ENCODE results near the gene SLC7A8. TPM values are rescaled to one million over a fixed set of nuclear protein-coding genes. Genes with fewer than 3 reads are reported as not detected.

The SLC7A8 gene
- total RNA-seq, 4 donors from 2014 or later: 44.2 to 79.4 (median 53.1) TPM

DNA sequence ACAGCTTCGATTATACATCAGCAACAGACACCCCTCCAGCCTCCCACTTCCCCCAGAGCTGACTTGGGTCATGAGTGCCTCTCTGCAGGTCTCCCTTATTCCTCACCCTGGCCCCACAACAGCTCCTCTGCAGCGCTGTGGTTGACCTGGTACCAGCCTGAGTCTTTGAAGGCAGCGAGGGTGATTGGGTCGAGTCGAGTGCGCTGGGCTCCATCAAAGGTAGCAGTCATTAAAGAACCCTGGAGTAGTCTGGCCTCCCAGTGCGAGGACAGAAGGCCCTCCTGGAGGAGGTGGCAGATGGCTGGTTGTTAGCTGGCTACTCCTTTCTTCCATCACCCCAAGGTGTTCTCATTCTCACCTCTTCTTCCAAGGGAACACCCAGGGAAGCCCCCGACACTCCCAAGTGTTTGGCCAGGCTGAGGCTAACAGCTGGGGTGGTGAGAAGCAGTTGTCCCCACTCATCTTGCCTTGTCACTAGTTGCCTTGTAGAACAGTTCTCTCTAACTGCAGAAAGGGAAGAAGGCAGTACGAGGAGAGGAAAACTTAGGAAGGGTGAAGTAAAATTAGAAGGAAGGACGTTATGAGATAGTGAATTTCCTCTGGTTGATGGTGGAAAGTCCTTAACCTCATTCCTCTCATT lies 81.4 kb downstream of the SLC7A8 start:
- Histone ChIP-seq H3K36me3 (peaks cover 9 to 12% of the 10 kb centered on the region in 2 donors), H3K4me3 (replicated peaks in 1 of 3) (no peak overlapping the region), H3K27ac (no peak overlapping the region), H3K4me1 (peaks cover 9 to 43% of the 10 kb centered on the region in 2 donors), H3K27me3 (no peaks in the 10 kb centered on the region), H3K9me3 (no peaks in the 10 kb centered on the region)
- intact Hi-C loops (cut with DNase I): no loop called here
- DNase-seq: no peak
- TF ChIP-seq, protein P1, sequence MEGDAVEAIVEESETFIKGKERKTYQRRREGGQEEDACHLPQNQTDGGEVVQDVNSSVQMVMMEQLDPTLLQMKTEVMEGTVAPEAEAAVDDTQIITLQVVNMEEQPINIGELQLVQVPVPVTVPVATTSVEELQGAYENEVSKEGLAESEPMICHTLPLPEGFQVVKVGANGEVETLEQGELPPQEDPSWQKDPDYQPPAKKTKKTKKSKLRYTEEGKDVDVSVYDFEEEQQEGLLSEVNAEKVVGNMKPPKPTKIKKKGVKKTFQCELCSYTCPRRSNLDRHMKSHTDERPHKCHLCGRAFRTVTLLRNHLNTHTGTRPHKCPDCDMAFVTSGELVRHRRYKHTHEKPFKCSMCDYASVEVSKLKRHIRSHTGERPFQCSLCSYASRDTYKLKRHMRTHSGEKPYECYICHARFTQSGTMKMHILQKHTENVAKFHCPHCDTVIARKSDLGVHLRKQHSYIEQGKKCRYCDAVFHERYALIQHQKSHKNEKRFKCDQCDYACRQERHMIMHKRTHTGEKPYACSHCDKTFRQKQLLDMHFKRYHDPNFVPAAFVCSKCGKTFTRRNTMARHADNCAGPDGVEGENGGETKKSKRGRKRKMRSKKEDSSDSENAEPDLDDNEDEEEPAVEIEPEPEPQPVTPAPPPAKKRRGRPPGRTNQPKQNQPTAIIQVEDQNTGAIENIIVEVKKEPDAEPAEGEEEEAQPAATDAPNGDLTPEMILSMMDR (IDR thresholded peaks at IDR 0.05): no peak
- TF ChIP-seq POLR2A (IDR thresholded peaks at IDR 0.05): no peak
- WGBS, 2 donors: 87 to 88% methylated on average over 10 of the region's 10 CpGs

- intact Hi-C loops (cut with DNase I): no loop called here
- H3K4me3 ChIP-seq (replicated peaks in 1 of 3): no peak overlapping the region
- no peaks in the 10 kb centered on the region for H3K27me3 ChIP-seq
- DNase-seq: no peak
- peaks cover 9 to 12% of the 10 kb centered on the region in 2 donors for H3K36me3 ChIP-seq
- TF ChIP-seq, protein P1 (IDR thresholded peaks at IDR 0.05): no peak
- TF ChIP-seq POLR2A (IDR thresholded peaks at IDR 0.05): no peak
- H3K4me1 ChIP-seq: peaks cover 13 to 42% of the 10 kb centered on the region in 2 donors
- 64 to 71% methylated on average over 6 of the region's 6 CpGs for WGBS, 2 donors
- H3K27ac ChIP-seq: no peak overlapping the region
- H3K9me3 ChIP-seq: no peaks in the 10 kb centered on the region
These were observed 82.1 kb downstream of the SLC7A8 start for GRCh38 chr14:23101213-23101970.

GRCh38 chr14:23099212-23099861 lies 84.1 kb downstream of the SLC7A8 start:
- H3K36me3 ChIP-seq: peaks cover 9 to 12% of the 10 kb centered on the region in 2 donors
- no peaks in the 10 kb centered on the region for H3K9me3 ChIP-seq
- H3K27ac ChIP-seq: peak overlapping the region in 2 of 3 donors; percentile 33 to 34
- intact Hi-C loops (cut with DNase I): no loop called here
- 63 to 68% methylated on average over 10 of the region's 10 CpGs for WGBS, 2 donors
- DNase-seq: peak; percentile 59 to 64
- no peaks in the 10 kb centered on the region for H3K27me3 ChIP-seq
- H3K4me3 ChIP-seq (replicated peaks in 1 of 3): no peak overlapping the region
- TF ChIP-seq, protein P1 (IDR thresholded peaks at IDR 0.05): no peak
- no peak for TF ChIP-seq POLR2A (IDR thresholded peaks at IDR 0.05)
- H3K4me1 ChIP-seq: peaks cover 4 to 25% of the 10 kb centered on the region in 2 donors

DNA sequence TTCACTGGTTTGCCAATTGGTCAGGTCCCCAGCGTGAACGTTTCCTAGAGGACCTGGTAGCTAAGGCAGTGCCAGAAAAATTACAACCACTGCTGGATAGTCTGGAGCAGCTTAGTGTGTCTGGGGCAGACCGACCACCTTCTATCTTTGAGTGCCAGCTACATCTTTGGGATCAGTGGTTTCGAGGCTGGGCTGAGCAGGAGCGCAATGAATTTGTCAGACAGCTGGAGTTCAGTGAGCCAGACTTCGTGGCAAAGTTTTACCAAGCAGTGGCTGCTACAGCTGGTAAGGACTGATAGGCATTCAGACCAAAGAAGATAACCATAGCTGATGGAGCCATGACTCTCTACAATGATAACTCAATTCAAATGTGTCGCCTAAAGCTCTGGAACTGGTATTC lies 85.7 kb downstream of the SLC7A8 start:
- Histone ChIP-seq H3K27ac (no peak overlapping the region), H3K27me3 (no peaks in the 10 kb centered on the region), H3K4me3 (replicated peaks in 1 of 3) (no peak overlapping the region), H3K9me3 (no peaks in the 10 kb centered on the region), H3K36me3 (peaks cover 9 to 12% of the 10 kb centered on the region in 2 donors), H3K4me1 (peaks cover 18 to 34% of the 10 kb centered on the region in 2 donors)
- DNase-seq: no peak
- intact Hi-C loops (cut with DNase I): no loop called here
- TF ChIP-seq POLR2A (IDR thresholded peaks at IDR 0.05): no peak
- TF ChIP-seq, protein P1 (IDR thresholded peaks at IDR 0.05): no peak
- 93 to 95% methylated on average over 7 of the region's 7 CpGs for WGBS, 2 donors

All from thyroid gland (tissue), 4 donors.